ENCODE data around the gene NOBOX. TPM values are rescaled to one million over a fixed set of nuclear protein-coding genes. Genes with fewer than 3 reads are reported as not detected.
"Not testable (repeated sequence)": the region's sequence is repeated elsewhere in the genome, so short reads cannot be mapped to it uniquely, and the experiment has no call there.

NOBOX gene
- not detected for polyA plus RNA-seq (2012; ENCODE audit: low read depth, missing spikeins)

GRCh38 chr7:144403649-144404061 lies at the start of gene NOBOX:
NOBOX (minus strand) TSS chr7:144403693.
- no peak for TF ChIP-seq POLR2A (IDR thresholded peaks at IDR 0.05; ENCODE audit: low read depth, low read length)
- TF ChIP-seq TAF1 (IDR thresholded peaks at IDR 0.05; ENCODE audit: low read depth, low read length), result no peak
- no peak for TF ChIP-seq POLR2AphosphoS5 (IDR thresholded peaks at IDR 0.05; ENCODE audit: low read depth, low read length)
- no peak for TF ChIP-seq PAX5 (IDR thresholded peaks at IDR 0.05; ENCODE audit: insufficient read depth, low read length, severe bottlenecking)
- no peak for TF ChIP-seq SPI1 (IDR thresholded peaks at IDR 0.05; ENCODE audit: low read depth, low read length)
- TF ChIP-seq POU2F2 (IDR thresholded peaks at IDR 0.05; ENCODE audit: low read depth, low read length), result no peak
- FAIRE-seq (no peak), DNase-seq (ENCODE audit: insufficient read length, low spot score) (no peak)

DNA sequence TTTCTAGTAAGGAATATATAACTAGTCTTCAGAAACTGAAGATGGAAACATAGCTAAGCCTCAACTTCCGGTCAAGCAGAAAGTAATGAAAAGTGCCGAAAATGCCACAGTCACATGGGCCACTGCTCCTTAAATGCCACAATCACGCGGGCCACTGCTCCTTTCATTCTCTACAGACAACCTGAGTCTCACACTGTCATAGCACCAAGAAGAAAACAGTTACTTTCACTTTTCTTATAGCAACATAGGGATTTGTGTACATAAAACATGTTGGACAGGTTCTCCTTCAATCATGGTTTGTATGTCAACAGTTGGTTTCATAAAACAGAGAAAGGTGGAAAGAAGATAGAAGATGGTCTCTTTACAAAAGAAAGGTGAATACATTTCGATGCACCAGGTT lies 48.6 kb upstream of the NOBOX start:
- DNase-seq (ENCODE audit: insufficient read length, low spot score), result no peak

DNA sequence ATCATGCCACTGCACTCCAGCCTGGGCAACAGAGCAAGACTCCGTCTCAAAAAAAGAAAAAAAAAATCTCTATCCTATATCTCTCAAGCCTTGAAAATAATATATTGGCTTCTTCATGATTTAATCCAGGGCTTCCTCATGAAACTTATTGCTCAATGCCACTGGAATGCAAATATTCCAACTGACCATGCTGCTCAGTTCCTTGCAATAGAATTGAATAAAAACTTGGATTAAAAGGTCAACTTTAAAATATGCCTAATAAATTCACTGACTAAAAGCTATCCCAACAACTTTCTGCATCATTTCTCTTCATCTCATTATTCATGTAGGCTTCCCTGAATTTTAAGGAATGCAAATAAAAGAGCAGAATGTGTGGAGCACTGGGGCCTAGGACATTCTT lies 42.1 kb upstream of the NOBOX start:
- FAIRE-seq (no peak), DNase-seq (ENCODE audit: insufficient read length, low spot score) (no peak)
- no peak for TF ChIP-seq POU2F2 (IDR thresholded peaks at IDR 0.05; ENCODE audit: low read depth, low read length)
- TF ChIP-seq TAF1 (IDR thresholded peaks at IDR 0.05; ENCODE audit: low read depth, low read length), result no peak
- no peak for TF ChIP-seq POLR2AphosphoS5 (IDR thresholded peaks at IDR 0.05; ENCODE audit: low read depth, low read length)
- no peak for TF ChIP-seq POLR2A (IDR thresholded peaks at IDR 0.05; ENCODE audit: low read depth, low read length)
- no peak for TF ChIP-seq PAX5 (IDR thresholded peaks at IDR 0.05; ENCODE audit: insufficient read depth, low read length, severe bottlenecking)
- TF ChIP-seq SPI1 (IDR thresholded peaks at IDR 0.05; ENCODE audit: low read depth, low read length), result no peak

More for the DNA sequence above, 48.6 kb upstream of the NOBOX start:
- no peak for FAIRE-seq
- TF ChIP-seq SPI1 (IDR thresholded peaks at IDR 0.05; ENCODE audit: low read depth, low read length) (no peak), POLR2AphosphoS5 (IDR thresholded peaks at IDR 0.05; ENCODE audit: low read depth, low read length) (no peak), PAX5 (IDR thresholded peaks at IDR 0.05; ENCODE audit: insufficient read depth, low read length, severe bottlenecking) (no peak), TAF1 (IDR thresholded peaks at IDR 0.05; ENCODE audit: low read depth, low read length) (no peak), POU2F2 (IDR thresholded peaks at IDR 0.05; ENCODE audit: low read depth, low read length) (no peak), POLR2A (IDR thresholded peaks at IDR 0.05; ENCODE audit: low read depth, low read length) (no peak)

DNA sequence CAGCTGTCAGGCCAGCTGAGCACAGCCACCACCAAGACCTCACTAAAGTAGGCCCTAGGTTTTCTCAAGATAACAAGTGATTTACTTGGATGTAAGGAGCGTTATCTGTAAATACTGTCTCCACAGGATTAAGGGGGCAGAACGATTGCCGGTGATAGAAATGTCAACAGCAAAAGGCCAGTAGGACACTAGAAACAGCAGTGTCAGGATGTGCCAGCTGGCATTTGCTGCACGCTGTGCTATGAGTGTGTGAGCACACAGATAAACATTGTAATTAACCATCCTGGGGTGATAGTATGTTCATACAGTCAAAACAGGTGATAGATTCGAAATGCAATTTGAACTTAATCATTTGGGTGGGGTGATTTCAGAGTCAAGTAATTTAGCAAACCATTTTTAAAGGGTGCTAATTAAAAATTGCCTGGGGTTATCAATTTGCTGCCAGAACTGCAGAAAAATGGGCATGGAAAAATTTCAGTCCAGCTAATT lies 36.3 kb upstream of the NOBOX start:
- no peak for TF ChIP-seq POLR2AphosphoS5 (IDR thresholded peaks at IDR 0.05; ENCODE audit: low read depth, low read length)
- no peak for TF ChIP-seq POLR2A (IDR thresholded peaks at IDR 0.05; ENCODE audit: low read depth, low read length)
- no peak for TF ChIP-seq PAX5 (IDR thresholded peaks at IDR 0.05; ENCODE audit: insufficient read depth, low read length, severe bottlenecking)
- no peak for TF ChIP-seq SPI1 (IDR thresholded peaks at IDR 0.05; ENCODE audit: low read depth, low read length)
- no peak for TF ChIP-seq POU2F2 (IDR thresholded peaks at IDR 0.05; ENCODE audit: low read depth, low read length)
- no peak for TF ChIP-seq TAF1 (IDR thresholded peaks at IDR 0.05; ENCODE audit: low read depth, low read length)
- DNase-seq (ENCODE audit: insufficient read length, low spot score), result no peak
- FAIRE-seq, result no peak

DNA sequence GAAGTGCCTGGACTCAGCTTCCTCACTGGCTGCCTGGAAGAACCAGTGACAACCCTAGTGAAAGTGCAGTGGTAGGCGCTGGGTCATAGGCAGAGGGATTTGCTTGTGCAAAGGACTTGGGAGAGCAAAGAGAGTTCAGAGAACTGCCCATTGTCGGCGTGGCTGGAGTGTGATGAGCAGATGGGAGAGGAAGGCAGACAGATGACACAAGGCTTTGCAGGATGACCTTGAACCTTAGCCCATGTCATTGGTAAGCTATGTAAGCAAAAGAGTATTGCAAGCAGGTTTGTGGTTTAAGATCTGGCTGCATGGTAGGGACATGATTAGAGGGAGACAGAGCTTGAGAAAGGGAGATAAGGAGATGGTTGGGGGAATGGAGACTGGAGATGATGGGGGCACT lies 35.3 kb upstream of the NOBOX start:
- no peak for FAIRE-seq
- no peak for DNase-seq (ENCODE audit: insufficient read length, low spot score)
- TF ChIP-seq SPI1 (IDR thresholded peaks at IDR 0.05; ENCODE audit: low read depth, low read length) (no peak), POLR2AphosphoS5 (IDR thresholded peaks at IDR 0.05; ENCODE audit: low read depth, low read length) (no peak), TAF1 (IDR thresholded peaks at IDR 0.05; ENCODE audit: low read depth, low read length) (no peak), POU2F2 (IDR thresholded peaks at IDR 0.05; ENCODE audit: low read depth, low read length) (no peak), POLR2A (IDR thresholded peaks at IDR 0.05; ENCODE audit: low read depth, low read length) (no peak), PAX5 (IDR thresholded peaks at IDR 0.05; ENCODE audit: insufficient read depth, low read length, severe bottlenecking) (no peak)

DNA sequence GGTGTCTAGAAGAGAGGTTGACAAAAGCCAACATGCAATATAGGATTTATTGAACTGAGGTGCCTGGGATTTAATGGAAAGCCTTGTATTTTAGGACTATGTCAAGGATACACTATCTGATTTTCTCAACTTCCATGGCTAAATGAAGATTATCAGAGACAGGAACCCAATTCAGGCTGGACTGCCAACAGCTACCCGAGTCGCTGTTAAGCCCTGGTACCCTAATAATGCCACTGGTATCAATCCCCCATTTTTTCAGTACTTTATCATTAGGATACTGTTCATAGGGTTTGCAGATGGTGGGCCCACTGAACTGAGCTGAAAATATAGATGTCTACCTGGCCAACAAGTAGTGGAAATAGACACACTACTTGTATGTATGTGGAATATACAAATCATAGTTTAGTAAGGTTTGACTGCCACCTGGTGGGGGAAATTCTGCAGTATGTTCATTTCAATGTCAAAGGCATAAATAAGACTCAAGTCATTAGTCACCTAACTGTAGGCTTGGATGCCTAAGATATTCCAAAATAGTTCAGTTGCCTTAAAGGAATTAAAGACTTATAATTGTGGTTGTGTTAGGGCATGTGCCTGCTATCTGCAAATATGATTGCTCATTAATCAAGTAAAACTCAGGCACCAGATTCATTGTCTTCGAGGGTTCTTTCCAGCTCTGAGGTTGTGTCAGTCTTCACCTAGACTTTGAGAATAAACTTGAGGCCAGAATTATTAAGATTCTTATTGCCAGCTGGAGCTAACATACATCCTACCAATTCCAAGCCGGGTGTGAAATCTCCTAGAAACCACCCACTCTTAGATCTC lies 34.1 kb upstream of the NOBOX start:
- TF ChIP-seq TAF1 (IDR thresholded peaks at IDR 0.05; ENCODE audit: low read depth, low read length) (no peak), SPI1 (IDR thresholded peaks at IDR 0.05; ENCODE audit: low read depth, low read length) (no peak), PAX5 (IDR thresholded peaks at IDR 0.05; ENCODE audit: insufficient read depth, low read length, severe bottlenecking) (no peak)
- FAIRE-seq, result peak; percentile 87
- peak; percentile 7 for DNase-seq (ENCODE audit: insufficient read length, low spot score)

- DNase-seq (ENCODE audit: insufficient read length, low spot score), result no peak
- no peak for TF ChIP-seq POLR2AphosphoS5 (IDR thresholded peaks at IDR 0.05; ENCODE audit: low read depth, low read length)
- no peak for TF ChIP-seq TAF1 (IDR thresholded peaks at IDR 0.05; ENCODE audit: low read depth, low read length)
- TF ChIP-seq PAX5 (IDR thresholded peaks at IDR 0.05; ENCODE audit: insufficient read depth, low read length, severe bottlenecking), result no peak
- TF ChIP-seq POU2F2 (IDR thresholded peaks at IDR 0.05; ENCODE audit: low read depth, low read length), result no peak
- no peak for TF ChIP-seq SPI1 (IDR thresholded peaks at IDR 0.05; ENCODE audit: low read depth, low read length)
- FAIRE-seq, result no peak
These were observed 33.0 kb upstream of the NOBOX start for GRCh38 chr7:144436500-144436899.

DNA sequence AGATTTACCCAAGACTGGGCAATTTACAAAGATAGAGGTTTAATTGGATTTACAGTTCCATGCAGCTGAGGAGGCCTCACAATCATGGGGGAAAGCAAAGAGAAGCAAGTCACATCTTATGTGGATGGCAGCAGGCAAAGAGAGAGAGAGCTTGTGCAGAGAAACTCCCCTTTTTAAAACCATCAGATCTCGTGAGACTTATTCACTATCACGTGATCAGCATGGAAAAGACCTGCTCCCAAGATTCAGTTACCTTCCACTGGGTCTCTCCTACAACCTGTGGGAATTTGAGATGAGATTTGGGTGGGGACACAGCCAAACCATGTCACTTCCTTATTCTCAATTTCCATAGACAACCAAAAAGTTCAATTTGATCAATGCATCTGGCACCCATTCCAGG lies 24.9 kb upstream of the NOBOX start:
- TF ChIP-seq POLR2A (IDR thresholded peaks at IDR 0.05; ENCODE audit: low read depth, low read length), result no peak
- TF ChIP-seq TAF1 (IDR thresholded peaks at IDR 0.05; ENCODE audit: low read depth, low read length), result no peak
- TF ChIP-seq POU2F2 (IDR thresholded peaks at IDR 0.05; ENCODE audit: low read depth, low read length), result no peak
- TF ChIP-seq SPI1 (IDR thresholded peaks at IDR 0.05; ENCODE audit: low read depth, low read length), result no peak
- TF ChIP-seq PAX5 (IDR thresholded peaks at IDR 0.05; ENCODE audit: insufficient read depth, low read length, severe bottlenecking), result no peak
- no peak for TF ChIP-seq POLR2AphosphoS5 (IDR thresholded peaks at IDR 0.05; ENCODE audit: low read depth, low read length)
- FAIRE-seq (no peak), DNase-seq (ENCODE audit: insufficient read length, low spot score) (no peak)

- FAIRE-seq, result not testable (repeated sequence)
These were observed 24.0 kb upstream of the NOBOX start for GRCh38 chr7:144427539-144427938.

DNA sequence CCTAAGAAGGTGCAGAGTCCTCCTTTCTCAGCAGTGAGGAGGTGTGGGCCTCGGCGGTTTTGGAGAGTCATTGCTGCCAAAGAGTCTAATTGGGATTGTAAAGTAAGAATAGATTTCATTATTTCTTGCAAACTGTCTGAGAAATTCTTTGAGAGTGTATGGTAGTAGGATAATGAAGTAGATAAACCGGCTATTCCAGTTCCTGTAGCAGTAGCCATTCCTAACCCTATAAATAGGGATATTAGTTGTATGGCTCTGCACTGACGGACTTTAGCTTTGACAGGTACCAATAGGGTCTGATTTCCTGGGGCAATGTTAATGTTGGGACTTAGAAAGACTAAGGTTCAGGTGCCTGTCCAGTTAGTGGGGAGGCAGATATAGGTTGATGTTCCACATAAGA lies 15.4 kb upstream of the NOBOX start:
- not testable (repeated sequence) for DNase-seq (ENCODE audit: insufficient read length, low spot score)

More at GRCh38 chr7:144427539-144427938, 24.0 kb upstream of the NOBOX start:
- not testable (repeated sequence) for DNase-seq (ENCODE audit: insufficient read length, low spot score)

More for the DNA sequence above, 15.4 kb upstream of the NOBOX start:
- FAIRE-seq, result not testable (repeated sequence)
